Prostate gland (tissue), 2 donors: ENCODE measurements around the gene ZNF44.

Experiments used
- POLR2A ChIP-seq: fragments of 450-650 bp; IDR thresholded peaks from one replicate; pipeline ENCODE4 v1.6.1; 2016; ENCODE audit warnings: antibody characterized with exemption, mild to moderate bottlenecking
- POLR2AphosphoS5 ChIP-seq: sonication (generic); formaldehyde crosslinking; IDR thresholded peaks from one replicate; pipeline ENCODE4 v1.6.1; 2017; ENCODE audit warnings: antibody characterized with exemption
- TF ChIP-seq, protein P1 (sequence below), 4 experiments: fragments of 200-600 bp in 2 of 4; fragments of 450-650 bp in 2 of 4; sonication (generic) in 2 of 4; IDR thresholded peaks; 1 replicate in 3 of 4; 2 replicates in 1 of 4; pipeline ENCODE4 v1.5.1; 2016 to 2019; ENCODE audit warnings: antibody characterized with exemption in 4 of 4, mild to moderate bottlenecking in 2 of 4, moderate library complexity in 2 of 4

DNA sequence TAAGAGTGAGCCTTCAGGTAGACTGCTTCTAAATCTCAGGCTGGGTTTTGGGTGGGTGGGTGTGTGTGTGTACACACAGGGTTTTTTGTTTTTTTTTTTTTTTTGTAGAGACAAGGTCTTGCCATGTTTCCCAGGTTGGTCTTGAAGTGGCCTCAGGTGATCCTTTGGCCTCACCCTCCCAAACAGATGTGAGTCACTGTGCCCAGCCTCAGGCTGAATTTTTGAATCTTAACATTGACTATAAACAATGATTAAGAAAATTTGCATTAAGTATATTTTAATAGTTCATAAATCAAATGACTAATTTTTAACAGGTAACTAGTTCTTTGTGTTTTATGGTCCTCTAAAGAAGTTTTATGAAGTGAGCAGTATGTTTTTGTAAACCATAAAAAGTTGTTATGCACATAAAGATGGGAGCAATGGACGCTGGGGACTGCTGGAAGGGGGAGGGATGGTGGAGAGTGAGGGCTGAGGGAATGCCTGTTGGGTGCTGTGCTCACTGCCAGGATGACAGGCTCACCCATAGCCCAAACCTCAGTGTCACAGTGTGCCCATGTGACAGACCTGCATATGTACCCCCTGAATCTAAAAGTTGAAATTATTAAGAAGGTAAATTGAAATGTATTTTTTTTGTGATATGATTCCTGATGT lies 71.6 kb downstream of the ZNF44 start:
- TF ChIP-seq POLR2A (no peak), POLR2AphosphoS5 (no peak)
- TF ChIP-seq, protein P1, sequence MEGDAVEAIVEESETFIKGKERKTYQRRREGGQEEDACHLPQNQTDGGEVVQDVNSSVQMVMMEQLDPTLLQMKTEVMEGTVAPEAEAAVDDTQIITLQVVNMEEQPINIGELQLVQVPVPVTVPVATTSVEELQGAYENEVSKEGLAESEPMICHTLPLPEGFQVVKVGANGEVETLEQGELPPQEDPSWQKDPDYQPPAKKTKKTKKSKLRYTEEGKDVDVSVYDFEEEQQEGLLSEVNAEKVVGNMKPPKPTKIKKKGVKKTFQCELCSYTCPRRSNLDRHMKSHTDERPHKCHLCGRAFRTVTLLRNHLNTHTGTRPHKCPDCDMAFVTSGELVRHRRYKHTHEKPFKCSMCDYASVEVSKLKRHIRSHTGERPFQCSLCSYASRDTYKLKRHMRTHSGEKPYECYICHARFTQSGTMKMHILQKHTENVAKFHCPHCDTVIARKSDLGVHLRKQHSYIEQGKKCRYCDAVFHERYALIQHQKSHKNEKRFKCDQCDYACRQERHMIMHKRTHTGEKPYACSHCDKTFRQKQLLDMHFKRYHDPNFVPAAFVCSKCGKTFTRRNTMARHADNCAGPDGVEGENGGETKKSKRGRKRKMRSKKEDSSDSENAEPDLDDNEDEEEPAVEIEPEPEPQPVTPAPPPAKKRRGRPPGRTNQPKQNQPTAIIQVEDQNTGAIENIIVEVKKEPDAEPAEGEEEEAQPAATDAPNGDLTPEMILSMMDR (IDR thresholded peaks at IDR 0.05) = no peak
